AG10803 (cell line): ENCODE data around the gene SF3A1.

Experiments
- DNase-seq: peaks from one replicate; pipeline ENCODE4 v3.0.0; 2010; ENCODE audit warnings: low read depth
- H3K4me3 ChIP-seq: 2 replicates; pipeline ENCODE4 v1.5.1; 2011; ENCODE audit warnings: mild to moderate bottlenecking, low read length, control low read depth
- TF ChIP-seq, protein P1 (sequence below): conservative IDR thresholded peaks from 2 replicates; pipeline ENCODE4 v1.5.1; 2011; ENCODE audit warnings: mild to moderate bottlenecking, low read length, control low read depth, inconsistent platforms

SF3A1 gene

DNA sequence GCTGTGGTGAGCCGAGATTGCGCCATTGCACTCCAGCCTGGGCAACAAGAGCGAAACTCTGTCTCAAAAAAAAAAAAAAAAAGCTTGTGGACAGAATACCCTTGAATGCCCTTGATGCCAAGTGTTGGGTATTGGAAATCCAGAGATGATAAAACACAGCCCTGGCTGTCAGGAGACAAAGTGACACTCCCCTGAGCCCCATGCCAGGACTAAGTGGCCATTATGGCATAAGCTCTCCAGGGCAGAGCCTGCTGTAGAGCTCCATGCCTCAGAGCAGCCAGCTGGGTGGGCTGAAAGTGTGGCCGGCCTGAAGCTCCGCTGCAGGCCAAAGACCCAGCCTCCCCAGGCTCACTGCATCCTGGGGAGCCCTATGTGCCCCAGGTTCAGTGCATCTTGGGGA, 25.6 kb upstream of the SF3A1 start:
- DNase-seq, result no peak
- TF ChIP-seq, protein P1, sequence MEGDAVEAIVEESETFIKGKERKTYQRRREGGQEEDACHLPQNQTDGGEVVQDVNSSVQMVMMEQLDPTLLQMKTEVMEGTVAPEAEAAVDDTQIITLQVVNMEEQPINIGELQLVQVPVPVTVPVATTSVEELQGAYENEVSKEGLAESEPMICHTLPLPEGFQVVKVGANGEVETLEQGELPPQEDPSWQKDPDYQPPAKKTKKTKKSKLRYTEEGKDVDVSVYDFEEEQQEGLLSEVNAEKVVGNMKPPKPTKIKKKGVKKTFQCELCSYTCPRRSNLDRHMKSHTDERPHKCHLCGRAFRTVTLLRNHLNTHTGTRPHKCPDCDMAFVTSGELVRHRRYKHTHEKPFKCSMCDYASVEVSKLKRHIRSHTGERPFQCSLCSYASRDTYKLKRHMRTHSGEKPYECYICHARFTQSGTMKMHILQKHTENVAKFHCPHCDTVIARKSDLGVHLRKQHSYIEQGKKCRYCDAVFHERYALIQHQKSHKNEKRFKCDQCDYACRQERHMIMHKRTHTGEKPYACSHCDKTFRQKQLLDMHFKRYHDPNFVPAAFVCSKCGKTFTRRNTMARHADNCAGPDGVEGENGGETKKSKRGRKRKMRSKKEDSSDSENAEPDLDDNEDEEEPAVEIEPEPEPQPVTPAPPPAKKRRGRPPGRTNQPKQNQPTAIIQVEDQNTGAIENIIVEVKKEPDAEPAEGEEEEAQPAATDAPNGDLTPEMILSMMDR, result no peak
- no peak overlapping the region for H3K4me3 ChIP-seq

DNA sequence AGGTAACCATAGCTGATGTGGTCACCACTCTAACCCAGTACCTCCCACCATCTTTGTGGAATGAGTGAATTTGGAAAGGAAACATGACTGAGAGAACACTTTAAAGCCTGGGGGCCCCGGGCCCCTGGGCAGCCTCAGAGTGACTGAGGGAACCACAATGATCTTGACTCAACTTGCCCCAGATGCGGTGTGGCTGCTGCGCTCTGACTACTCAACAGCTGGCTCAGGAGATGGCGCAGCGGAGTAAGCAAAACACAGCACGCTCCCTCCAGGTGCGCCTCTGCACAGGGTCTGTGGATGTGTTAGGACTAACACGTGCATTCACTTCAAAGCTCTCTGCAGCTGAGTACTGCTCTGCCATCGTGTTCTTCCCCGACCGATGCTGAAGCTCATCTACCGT, 24.6 kb upstream of the SF3A1 start:
- TF ChIP-seq, protein P1, result no peak
- no peak overlapping the region for H3K4me3 ChIP-seq

DNA sequence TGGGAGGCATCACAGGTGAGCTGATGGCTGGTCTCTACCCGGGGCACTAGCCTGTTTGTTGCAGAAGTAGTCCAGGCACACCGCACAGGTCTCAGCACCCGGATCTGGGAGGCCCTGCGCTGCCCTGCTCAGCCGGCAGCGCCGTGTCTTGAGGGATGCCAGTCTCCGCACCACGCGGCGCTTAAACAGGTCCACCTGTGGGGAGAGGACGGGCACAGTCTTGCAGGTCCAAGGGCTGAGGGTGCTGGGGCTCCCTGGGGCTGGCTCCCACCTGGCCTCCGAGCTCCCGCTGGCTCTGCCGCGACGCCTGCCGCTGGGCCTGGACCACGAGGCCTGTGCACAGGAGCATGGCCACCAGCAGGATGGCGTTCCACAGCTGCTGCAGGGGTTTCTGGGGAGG, 23.3 kb upstream of the SF3A1 start:
- no peak for DNase-seq
- TF ChIP-seq, protein P1, result no peak
- H3K4me3 ChIP-seq, result no peak overlapping the region

More for the DNA sequence above, 24.6 kb upstream of the SF3A1 start:
- no peak for DNase-seq

DNA sequence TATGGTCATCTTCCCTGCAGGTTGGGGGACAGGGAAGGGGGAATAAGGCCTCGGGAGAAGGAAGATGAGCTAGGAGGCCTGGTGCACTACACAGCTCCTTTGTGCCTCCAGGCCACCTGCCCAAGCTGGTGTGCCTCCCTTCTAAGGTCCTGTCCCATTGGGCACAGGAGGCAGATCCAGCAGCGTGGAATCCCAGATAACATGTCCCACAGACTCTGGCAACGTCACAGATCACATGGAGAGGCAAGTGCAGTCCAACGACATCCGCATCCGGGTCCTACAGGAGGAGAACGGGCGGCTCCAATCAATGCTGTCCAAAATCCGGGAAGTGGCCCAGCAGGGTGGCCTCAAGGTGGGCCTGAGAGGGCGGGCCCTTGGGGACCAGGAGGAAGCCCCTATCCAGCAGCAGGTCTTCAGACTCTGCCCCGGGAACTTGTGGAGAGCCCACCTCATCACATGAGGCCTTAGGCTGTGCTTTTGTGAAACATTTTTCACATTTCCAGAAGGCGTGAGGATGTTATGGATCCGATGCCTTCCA, 18.7 kb upstream of the SF3A1 start:
- TF ChIP-seq, protein P1, result no peak
- H3K4me3 ChIP-seq, result no peak overlapping the region
- no peak for DNase-seq

DNA sequence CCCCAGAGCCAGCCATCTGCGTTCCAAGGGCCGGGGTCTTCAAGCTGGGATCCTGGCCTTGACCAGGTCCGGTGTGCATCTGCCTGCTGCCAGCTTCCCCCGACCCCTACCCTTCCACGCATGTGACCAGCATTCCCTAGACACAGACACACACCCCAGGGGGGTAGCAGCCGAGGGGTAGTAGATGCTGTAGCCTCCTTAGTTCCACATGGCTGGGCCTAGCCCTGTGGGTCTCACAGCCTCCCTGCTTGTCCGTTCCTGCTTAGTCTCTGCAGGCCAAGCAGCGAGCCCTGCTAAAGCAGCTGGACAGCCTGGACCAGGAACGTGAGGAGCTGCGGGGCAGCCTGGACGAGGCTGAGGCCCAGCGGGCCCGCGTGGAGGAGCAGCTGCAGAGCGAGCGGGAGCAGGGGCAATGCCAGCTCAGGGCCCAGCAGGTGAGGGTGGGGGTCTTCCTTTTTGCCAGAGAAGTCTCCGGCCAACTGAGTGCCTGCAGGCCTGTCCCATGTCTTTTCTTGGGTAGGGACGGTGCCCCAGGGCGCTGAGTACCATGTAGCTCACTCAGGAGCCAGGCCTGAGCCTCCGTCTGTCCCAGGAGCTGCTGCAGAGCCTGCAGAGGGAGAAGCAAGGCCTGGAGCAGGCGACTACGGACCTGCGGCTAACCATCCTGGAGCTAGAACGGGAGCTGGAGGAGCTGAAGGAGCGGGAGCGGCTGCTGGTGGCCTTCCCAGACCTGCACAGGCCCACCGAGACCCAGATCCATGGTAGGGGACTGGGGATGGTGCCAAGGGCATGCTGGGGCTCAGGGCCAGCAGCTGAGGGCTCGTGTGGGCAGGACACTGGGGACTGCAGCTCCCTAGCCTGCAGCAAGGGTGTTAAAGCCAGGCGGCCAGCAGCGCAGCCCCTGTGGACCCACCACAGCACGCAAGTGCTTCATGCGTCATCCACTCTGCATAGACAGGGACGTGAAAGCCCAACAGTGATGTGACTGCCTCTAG, 16.9 kb upstream of the SF3A1 start:
- no peak overlapping the region for H3K4me3 ChIP-seq
- TF ChIP-seq, protein P1, result no peak
- no peak for DNase-seq

DNA sequence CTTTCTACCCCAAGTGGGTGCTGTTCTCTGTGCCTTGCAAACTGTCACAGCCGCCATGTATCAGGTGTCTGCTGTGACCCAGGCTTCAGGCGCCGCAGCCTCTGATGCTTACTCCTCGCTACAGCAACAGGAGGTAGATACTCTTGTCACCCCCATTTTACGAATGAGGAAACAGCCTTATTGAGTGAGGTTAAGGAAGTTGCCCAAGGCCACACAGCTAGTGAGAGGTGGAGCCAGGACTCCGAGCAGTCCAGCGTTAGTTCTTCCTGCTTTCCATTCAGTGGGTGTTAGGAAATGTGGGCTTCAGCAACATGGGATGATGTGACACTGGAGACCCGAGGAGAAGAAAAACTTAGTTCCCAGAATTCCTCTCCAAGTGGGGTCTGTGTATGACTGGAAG, 16.2 kb upstream of the SF3A1 start:
- no peak overlapping the region for H3K4me3 ChIP-seq
- TF ChIP-seq, protein P1, result no peak
- no peak for DNase-seq

DNA sequence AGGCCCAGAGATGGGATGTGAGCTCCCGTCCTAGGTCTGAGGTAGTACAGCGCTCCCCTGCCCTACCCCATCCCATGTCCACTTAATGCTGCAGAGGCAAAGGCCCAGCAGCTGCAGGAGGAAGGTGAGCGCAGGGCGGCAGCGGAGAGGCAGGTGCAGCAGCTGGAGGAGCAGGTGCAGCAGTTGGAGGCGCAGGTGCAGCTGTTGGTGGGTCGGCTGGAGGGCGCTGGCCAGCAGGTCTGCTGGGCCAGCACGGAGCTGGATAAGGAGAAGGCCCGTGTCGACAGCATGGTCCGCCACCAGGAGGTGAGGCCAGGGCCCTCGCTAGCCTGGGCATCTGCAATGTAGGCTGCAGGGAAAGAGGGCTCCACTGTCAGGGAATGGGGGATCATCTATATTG, 15.3 kb upstream of the SF3A1 start:
- DNase-seq, result no peak
- TF ChIP-seq, protein P1, result no peak
- H3K4me3 ChIP-seq, result no peak overlapping the region
